Measurements from ENCODE around the gene TEDC1. TPM values are rescaled to one million over a fixed set of nuclear protein-coding genes. Genes with fewer than 3 reads are reported as not detected.

The TEDC1 gene
- total and polyA plus RNA-seq, 3 donors from 2014 or later = 8.8 to 16.7 (median 16.4) TPM

DNA sequence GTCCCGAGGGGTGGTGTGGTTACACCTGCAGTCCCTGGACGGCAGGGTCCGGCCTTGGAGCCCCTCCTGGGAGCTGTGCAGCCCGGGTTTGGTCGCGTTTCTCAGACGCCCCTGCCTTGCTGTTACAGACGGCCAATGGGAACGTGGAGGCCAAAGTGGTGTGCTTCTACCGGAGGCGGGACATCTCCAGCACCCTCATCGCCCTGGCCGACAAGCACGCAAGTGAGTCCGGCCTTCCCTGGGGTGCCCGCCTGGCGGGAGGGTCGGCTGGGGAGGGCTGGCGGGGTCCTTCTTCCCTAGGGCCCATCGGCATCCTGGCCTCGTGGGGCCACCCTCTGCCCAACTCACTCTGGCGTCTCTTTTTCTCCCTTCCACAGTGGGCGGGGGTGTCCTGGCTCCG, 45.8 kb upstream of the TEDC1 start:
- Histone ChIP-seq H3K4me3 (no peak overlapping the region), H3K9me3 (no peaks in the 10 kb centered on the region), H3K27ac (no peak overlapping the region), H3K36me3 (ENCODE audit: low read depth, missing control alignments) (no peaks in the 10 kb centered on the region), H3K4me1 (peaks cover 9% of the 10 kb centered on the region), H3K27me3 (no peaks in the 10 kb centered on the region)
- TF ChIP-seq CTCF (IDR thresholded peaks at IDR 0.05) (no peak), POLR2A (IDR thresholded peaks at IDR 0.05) (no peak)
- 82 to 93% methylated on average over 22 to 24 of the region's 24 CpGs for WGBS, 2 donors
- intact Hi-C loops (cut with DNase I; ENCODE audit: low total_unique reads) = no loop called here
- DNase-seq = no peak

DNA sequence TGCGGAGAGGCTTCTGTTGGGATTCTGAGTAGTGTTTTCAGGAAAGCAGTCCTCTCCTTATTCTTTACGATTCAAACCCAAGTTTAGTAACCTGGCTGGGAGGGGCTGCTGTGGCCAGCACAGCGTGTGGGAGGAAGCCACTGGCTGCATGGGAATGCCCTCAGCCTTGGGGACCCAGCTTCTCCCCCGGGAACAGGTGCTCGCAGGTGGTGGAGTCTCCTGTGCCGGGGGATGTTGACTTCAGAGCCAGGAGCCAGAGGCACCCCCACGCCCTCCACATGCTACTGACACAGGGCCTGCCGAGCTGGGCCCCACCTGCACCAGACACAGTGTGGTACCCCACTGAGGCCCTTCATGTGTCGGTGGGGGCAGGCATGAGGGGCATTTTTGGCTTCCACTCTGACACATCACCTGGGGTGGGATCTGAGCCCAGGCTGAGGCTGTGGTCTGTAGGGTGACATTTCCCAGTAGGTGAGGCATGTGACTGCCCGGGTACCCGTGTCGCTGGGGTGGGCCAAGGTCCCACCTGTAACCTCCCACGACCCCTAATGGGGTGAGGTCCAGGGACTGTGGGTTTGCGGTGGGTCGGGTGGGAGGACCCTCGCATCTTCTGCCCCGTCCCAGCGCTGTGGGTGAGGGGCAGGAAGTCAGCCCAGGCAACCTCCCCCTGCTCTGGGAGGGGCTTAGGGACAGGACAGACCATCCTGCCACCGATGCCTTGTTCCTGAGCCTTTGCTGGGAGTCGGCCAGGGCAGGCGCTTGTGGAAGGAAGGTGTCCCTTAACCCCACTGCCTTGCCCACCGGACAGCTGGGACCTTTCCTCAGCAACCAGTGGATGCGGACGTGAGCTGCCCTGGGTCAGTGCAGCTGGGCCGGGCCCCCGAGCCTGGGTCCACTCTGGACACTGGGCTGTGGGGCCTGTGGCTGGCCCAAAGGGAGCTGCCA, 44.9 kb upstream of the TEDC1 start:
- Histone ChIP-seq H3K27ac (no peak overlapping the region), H3K36me3 (ENCODE audit: low read depth, missing control alignments) (no peaks in the 10 kb centered on the region), H3K4me1 (peaks cover 9% of the 10 kb centered on the region), H3K9me3 (no peaks in the 10 kb centered on the region), H3K27me3 (no peaks in the 10 kb centered on the region), H3K4me3 (no peak overlapping the region)
- intact Hi-C loops (cut with DNase I; ENCODE audit: low total_unique reads) = no loop called here
- TF ChIP-seq POLR2A (IDR thresholded peaks at IDR 0.05) = no peak
- TF ChIP-seq CTCF (IDR thresholded peaks at IDR 0.05) = no peak
- WGBS, 2 donors = 70 to 90% methylated on average over 10 to 23 of the region's 26 CpGs
- DNase-seq = no peak

- Histone ChIP-seq H3K4me3 (no peak overlapping the region), H3K27me3 (no peaks in the 10 kb centered on the region), H3K27ac (no peak overlapping the region), H3K9me3 (no peaks in the 10 kb centered on the region), H3K4me1 (peaks cover 9% of the 10 kb centered on the region), H3K36me3 (ENCODE audit: low read depth, missing control alignments) (no peaks in the 10 kb centered on the region)
- 70 to 81% methylated on average over 2 to 14 of the region's 14 CpGs for WGBS, 2 donors
- no peak for DNase-seq
- intact Hi-C loops (cut with DNase I; ENCODE audit: low total_unique reads) = no loop called here
- TF ChIP-seq POLR2A (IDR thresholded peaks at IDR 0.05) = no peak
- TF ChIP-seq CTCF (IDR thresholded peaks at IDR 0.05) = no peak
These were observed 44.1 kb upstream of the TEDC1 start for GRCh38 chr14:105446971-105447370.

- no peak for TF ChIP-seq CTCF (IDR thresholded peaks at IDR 0.05)
- TF ChIP-seq POLR2A (IDR thresholded peaks at IDR 0.05) = no peak
- Histone ChIP-seq H3K27me3 (no peaks in the 10 kb centered on the region), H3K36me3 (ENCODE audit: low read depth, missing control alignments) (no peaks in the 10 kb centered on the region), H3K27ac (no peak overlapping the region), H3K4me3 (no peak overlapping the region), H3K4me1 (peaks cover 9% of the 10 kb centered on the region), H3K9me3 (no peaks in the 10 kb centered on the region)
- WGBS, 2 donors = 50 to 81% methylated on average over 2 to 29 of the region's 31 CpGs
- intact Hi-C loops (cut with DNase I; ENCODE audit: low total_unique reads) = no loop called here
- DNase-seq = no peak
These were observed 43.1 kb upstream of the TEDC1 start for GRCh38 chr14:105447651-105448640.

Measured in testis (tissue), 3 donors.